ENCODE measurements around the gene OR8A1. TPM values are rescaled to one million over a fixed set of nuclear protein-coding genes. Genes with fewer than 3 reads are reported as not detected.

Gene OR8A1
- total RNA-seq, 1 experiment from 2014 or later: not detected

DNA sequence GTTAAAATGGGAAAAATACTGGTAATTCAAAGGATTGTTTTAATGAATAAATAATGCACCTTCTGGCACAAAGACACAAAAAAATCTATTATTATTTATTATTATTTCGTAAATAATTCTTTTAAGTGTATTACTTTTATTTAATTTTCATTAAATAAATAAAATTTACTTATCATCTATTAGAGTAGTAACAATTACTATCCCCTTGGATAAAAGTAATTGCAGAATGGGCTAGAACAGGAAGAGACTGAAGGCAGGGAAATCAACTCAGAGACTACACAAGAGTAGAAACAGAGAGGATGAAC, 49.3 kb upstream of the OR8A1 start:
- no peak overlapping the region for H4K8ac ChIP-seq (replicated peaks; ENCODE audit: insufficient read length, low read depth, low read length)
- no peaks in the 10 kb centered on the region for H3K79me2 ChIP-seq (ENCODE audit: insufficient read depth, low read length)
- Mint-ChIP-seq H3K4me3 (no peak overlapping the region), H3K27ac (no peak overlapping the region), H3K27me3 (ENCODE audit: low read depth) (peaks cover 7% of the 10 kb centered on the region), H3K4me1 (no peaks in the 10 kb centered on the region), H3K36me3 (ENCODE audit: insufficient read depth in 1 of 3, low read depth in 3 of 3) (no peaks in the 10 kb centered on the region), H3K9me3 (no peaks in the 10 kb centered on the region)
- H2BK15ac ChIP-seq (ENCODE audit: low read depth, low read length): no peak overlapping the region
- H4K91ac ChIP-seq (ENCODE audit: insufficient read length, low read depth, low read length): no peak overlapping the region
- H2AFZ ChIP-seq (ENCODE audit: low read length): no peak overlapping the region
- no peak overlapping the region for H3K14ac ChIP-seq (ENCODE audit: insufficient read depth, low read length)
- TF ChIP-seq, protein P1, sequence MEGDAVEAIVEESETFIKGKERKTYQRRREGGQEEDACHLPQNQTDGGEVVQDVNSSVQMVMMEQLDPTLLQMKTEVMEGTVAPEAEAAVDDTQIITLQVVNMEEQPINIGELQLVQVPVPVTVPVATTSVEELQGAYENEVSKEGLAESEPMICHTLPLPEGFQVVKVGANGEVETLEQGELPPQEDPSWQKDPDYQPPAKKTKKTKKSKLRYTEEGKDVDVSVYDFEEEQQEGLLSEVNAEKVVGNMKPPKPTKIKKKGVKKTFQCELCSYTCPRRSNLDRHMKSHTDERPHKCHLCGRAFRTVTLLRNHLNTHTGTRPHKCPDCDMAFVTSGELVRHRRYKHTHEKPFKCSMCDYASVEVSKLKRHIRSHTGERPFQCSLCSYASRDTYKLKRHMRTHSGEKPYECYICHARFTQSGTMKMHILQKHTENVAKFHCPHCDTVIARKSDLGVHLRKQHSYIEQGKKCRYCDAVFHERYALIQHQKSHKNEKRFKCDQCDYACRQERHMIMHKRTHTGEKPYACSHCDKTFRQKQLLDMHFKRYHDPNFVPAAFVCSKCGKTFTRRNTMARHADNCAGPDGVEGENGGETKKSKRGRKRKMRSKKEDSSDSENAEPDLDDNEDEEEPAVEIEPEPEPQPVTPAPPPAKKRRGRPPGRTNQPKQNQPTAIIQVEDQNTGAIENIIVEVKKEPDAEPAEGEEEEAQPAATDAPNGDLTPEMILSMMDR (conservative IDR thresholded peaks at IDR 0.05): no peak
- H3K27ac ChIP-seq (ENCODE audit: insufficient read length, low read depth, low read length): no peak overlapping the region
- no peaks in the 10 kb centered on the region for H3K79me1 ChIP-seq (ENCODE audit: insufficient read depth, low read depth, low read length, poor library complexity, severe bottlenecking)
- H4K20me1 ChIP-seq (ENCODE audit: control insufficient read depth, insufficient read depth, insufficient read length): no peaks in the 10 kb centered on the region
- no peak overlapping the region for H2AK5ac ChIP-seq (ENCODE audit: insufficient read length, low read length)
- no peaks in the 10 kb centered on the region for H3K23me2 ChIP-seq (ENCODE audit: insufficient read length, low read depth, low read length, poor library complexity, severe bottlenecking)
- no peak overlapping the region for H2BK20ac ChIP-seq (ENCODE audit: low read depth, low read length, poor library complexity, severe bottlenecking)
- no peaks in the 10 kb centered on the region for H3K27me3 ChIP-seq (ENCODE audit: insufficient read depth, low read length)
- H3K9ac ChIP-seq (ENCODE audit: extremely low read depth, insufficient read length, low read length): no peak overlapping the region
- H2BK120ac ChIP-seq (ENCODE audit: low read depth, low read length, poor library complexity, severe bottlenecking): no peak overlapping the region
- H2BK12ac ChIP-seq (ENCODE audit: insufficient read length, low read depth, low read length): no peak overlapping the region
- H3K18ac ChIP-seq (ENCODE audit: insufficient read length, low read depth, low read length): no peak overlapping the region
- DNase-seq: no peak
- WGBS (ENCODE audit: extremely low coverage, insufficient read length, low lambda C conversion rate): no CpG with 5 or more reads among the region's 1 CpG
- no peak overlapping the region for H3K4me2 ChIP-seq (ENCODE audit: insufficient read depth, insufficient read length, low read length)
- H3K4ac ChIP-seq (ENCODE audit: low read depth, low read length): no peak overlapping the region
- no peak overlapping the region for H2BK5ac ChIP-seq (ENCODE audit: insufficient read length, low read length)
- no peaks in the 10 kb centered on the region for H3K4me1 ChIP-seq (ENCODE audit: insufficient read depth, low read length)
- H3K23ac ChIP-seq (ENCODE audit: insufficient read length, low read depth, low read length): no peak overlapping the region
- no peaks in the 10 kb centered on the region for H3K9me3 ChIP-seq (ENCODE audit: control insufficient read depth, low read depth, low read length)
- no peak overlapping the region for H3K56ac ChIP-seq (ENCODE audit: insufficient read length, low read depth, low read length)
- no peak overlapping the region for H3T11ph ChIP-seq (ENCODE audit: low read length)
- H4K5ac ChIP-seq (ENCODE audit: insufficient read length, low read depth, low read length): no peak overlapping the region

Data from H9 (cell line).